GM10266 (cell line): ENCODE measurements around the gene DEK.

ENCODE experiments used
- DNase-seq: peaks from one replicate; pipeline ENCODE4 v3.0.0; 2012; ENCODE audit errors: extremely low spot score
- TF ChIP-seq, protein P1 (sequence below): IDR thresholded peaks from 2 replicates; pipeline ENCODE4 v1.5.1; 2012; ENCODE audit warnings: mild to moderate bottlenecking, low read depth; ENCODE audit not compliant: control insufficient read depth, insufficient read depth; ENCODE audit errors: missing control alignments

Gene DEK

DNA sequence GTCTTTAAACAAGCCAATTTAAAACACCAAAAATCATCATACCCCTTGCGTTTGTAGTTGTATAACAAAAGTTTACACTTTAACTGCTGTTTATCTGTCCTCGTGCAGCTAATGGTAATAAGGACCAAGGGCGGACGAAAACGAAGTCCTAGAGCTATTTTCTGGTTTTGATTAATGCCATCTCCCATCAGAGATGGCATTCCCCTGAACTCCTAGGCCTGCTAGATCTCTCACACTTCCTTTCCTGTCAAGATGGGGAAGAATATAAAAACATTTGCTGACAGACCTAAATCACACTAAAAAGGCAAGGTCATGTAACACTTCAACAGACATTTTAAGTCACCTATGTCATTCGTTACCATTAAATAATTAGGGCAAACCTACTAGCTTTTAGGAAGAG, 9.5 kb downstream of the DEK start:
- no peak for DNase-seq
- TF ChIP-seq, protein P1, sequence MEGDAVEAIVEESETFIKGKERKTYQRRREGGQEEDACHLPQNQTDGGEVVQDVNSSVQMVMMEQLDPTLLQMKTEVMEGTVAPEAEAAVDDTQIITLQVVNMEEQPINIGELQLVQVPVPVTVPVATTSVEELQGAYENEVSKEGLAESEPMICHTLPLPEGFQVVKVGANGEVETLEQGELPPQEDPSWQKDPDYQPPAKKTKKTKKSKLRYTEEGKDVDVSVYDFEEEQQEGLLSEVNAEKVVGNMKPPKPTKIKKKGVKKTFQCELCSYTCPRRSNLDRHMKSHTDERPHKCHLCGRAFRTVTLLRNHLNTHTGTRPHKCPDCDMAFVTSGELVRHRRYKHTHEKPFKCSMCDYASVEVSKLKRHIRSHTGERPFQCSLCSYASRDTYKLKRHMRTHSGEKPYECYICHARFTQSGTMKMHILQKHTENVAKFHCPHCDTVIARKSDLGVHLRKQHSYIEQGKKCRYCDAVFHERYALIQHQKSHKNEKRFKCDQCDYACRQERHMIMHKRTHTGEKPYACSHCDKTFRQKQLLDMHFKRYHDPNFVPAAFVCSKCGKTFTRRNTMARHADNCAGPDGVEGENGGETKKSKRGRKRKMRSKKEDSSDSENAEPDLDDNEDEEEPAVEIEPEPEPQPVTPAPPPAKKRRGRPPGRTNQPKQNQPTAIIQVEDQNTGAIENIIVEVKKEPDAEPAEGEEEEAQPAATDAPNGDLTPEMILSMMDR: no peak

DNA sequence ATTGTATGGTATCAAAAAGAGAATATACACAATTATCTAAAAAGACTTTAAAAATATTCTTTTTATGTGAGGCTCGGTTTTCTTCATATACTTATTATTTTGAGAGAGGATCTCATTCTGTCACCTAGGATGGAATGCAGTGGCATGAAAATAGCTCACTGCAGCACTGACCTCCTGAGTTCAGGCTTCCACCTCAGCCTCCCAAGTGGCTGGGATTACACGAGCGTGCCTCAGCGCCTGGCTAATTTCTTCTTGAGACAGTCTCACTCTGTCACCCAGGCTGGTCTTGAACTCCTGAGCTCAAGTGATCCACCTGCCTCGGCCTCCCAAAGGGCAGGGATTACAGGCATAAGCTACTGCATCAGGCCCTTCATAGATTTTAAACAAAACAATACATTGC, 10.7 kb downstream of the DEK start:
- DNase-seq: no peak
- TF ChIP-seq, protein P1: no peak

DNA sequence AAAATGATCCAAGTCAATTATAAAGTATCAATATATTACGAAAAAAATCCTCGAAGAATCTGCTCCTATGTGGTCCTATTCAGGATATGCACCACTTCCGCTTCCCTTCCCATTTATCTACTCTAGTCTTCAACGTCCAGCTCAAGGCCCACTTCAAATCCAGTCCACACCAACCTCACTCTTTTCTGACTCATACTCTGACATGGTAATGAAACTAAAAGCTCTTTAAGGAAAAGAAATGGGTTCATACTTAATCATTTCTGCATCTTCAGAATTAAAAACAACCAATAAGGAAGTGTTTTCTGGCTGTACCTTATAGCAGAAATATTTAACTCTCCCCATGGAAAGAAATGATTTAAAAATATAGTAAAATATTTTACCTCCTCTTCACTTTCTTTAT, 15.1 kb downstream of the DEK start:
- no peak for DNase-seq
- TF ChIP-seq, protein P1: no peak

DNA sequence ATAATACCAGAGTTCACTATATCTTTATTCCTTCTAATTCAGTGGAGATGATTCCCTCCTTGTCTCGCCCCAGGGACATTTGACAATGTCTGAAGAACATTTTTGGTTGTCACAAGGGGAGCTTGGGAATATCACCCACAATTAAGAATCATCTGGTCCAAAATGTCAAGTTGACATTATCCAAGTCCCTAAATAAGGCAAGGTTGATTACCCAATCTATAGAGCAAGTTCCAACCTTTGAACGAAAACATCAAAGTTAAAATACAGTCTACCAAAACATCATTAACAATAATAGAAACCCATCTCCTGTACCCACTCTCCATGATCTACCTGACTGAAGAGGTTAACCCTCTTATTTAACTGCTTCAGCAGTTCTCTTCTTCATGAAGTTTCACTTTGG, 15.6 kb downstream of the DEK start:
- TF ChIP-seq, protein P1: no peak

DNA sequence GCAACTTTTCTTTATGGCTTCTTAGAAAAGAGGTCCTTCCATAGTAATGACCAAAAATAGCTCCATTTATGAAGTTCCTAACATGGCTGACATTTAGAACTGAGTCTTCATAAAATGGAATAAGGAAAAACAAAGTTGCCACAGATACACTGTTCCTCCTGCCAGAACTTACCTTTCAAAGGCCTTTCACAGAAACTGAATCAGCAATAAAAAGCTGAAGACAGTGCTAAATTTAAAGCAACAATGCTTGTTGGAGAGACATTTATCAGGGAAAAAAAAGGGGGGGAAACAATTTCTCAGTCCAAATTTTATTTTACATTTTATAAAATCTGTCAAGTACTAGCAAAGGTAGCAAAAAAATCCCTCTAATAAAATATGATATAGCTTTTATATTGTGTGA, 17.3 kb downstream of the DEK start:
- no peak for DNase-seq
- TF ChIP-seq, protein P1: no peak

More for the DNA sequence above, 15.6 kb downstream of the DEK start:
- no peak for DNase-seq

DNA sequence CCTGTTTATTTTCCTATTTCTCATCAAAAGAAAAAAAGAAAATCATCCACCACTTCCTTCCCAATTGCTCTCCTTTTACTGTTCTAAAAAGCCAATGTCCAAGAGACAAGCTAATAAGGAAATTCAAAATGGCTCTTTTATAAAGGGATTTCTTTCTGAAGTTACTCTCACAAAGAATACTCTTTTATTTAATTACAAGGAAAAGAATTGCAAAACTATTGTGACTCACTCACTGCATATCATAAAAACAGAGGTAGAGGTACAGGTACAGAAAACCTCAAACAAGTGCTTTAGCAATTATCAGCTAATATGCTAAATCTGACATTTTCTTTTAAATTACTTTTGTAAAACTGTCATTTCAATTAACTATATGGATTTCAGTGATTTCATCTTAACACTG, 18.1 kb downstream of the DEK start:
- TF ChIP-seq, protein P1: no peak
- DNase-seq: no peak

DNA sequence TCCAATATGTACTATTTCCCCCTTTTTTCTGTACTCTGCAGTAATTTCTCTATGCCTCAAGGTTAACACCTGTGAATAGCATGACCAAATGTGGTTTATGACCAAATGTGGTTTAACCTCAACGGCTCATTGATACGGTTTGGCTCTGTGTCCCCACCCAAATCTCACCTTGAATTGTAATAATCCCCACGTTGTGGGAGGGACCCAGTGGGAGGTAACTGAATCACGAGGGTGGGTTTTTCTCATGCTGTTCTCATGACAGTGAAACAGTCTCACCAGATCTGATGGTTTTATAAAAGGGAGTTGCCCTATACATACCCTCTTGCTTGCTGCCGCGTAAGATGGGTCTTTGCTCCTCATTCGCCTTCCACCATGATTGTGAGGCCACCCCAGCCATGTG, 18.7 kb downstream of the DEK start:
- no peak for DNase-seq
- TF ChIP-seq, protein P1: no peak
